ENCODE data around the gene TNS1.

Gene TNS1

GRCh38 chr2:218033208-218033589 lies 30.4 kb upstream of the TNS1 start:
- Histone ChIP-seq H3K9me3 (ENCODE audit: severe bottlenecking) (no peaks in the 10 kb centered on the region), H3K27ac (ENCODE audit: poor library complexity, severe bottlenecking) (no peak overlapping the region)
- no peak for DNase-seq (ENCODE audit: low spot score)

GRCh38 chr2:218032336-218033171 lies 29.8 kb upstream of the TNS1 start:
- Histone ChIP-seq H3K27me3 (ENCODE audit: insufficient read depth, poor library complexity, severe bottlenecking) (no peaks in the 10 kb centered on the region), H3K36me3 (ENCODE audit: low read depth) (no peaks in the 10 kb centered on the region), H3K9me3 (ENCODE audit: severe bottlenecking) (no peaks in the 10 kb centered on the region), H3K27ac (ENCODE audit: poor library complexity, severe bottlenecking) (no peak overlapping the region), H3K4me1 (ENCODE audit: insufficient read depth, poor library complexity, severe bottlenecking) (peaks cover 18% of the 10 kb centered on the region), H3K4me3 (ENCODE audit: severe bottlenecking) (no peak overlapping the region)
- ATAC-seq (ENCODE audit: low read depth) (peak; percentile 35), DNase-seq (ENCODE audit: low spot score) (no peak)
- TF ChIP-seq CTCF (IDR thresholded peaks at IDR 0.05; ENCODE audit: poor library complexity, severe bottlenecking) = no peak

More at GRCh38 chr2:218033208-218033589, 30.4 kb upstream of the TNS1 start:
- H3K27me3 ChIP-seq (ENCODE audit: insufficient read depth, poor library complexity, severe bottlenecking) = no peaks in the 10 kb centered on the region
- H3K36me3 ChIP-seq (ENCODE audit: low read depth) = no peaks in the 10 kb centered on the region
- ATAC-seq (ENCODE audit: low read depth) = 0 out of 3 replicates have a peak, but pooled peaks have one; percentile 20
- TF ChIP-seq CTCF (IDR thresholded peaks at IDR 0.05; ENCODE audit: poor library complexity, severe bottlenecking) = no peak
- peaks cover 18% of the 10 kb centered on the region for H3K4me1 ChIP-seq (ENCODE audit: insufficient read depth, poor library complexity, severe bottlenecking)
- no peak overlapping the region for H3K4me3 ChIP-seq (ENCODE audit: severe bottlenecking)

GRCh38 chr2:218031771-218032257 lies 29.0 kb upstream of the TNS1 start:
- DNase-seq (ENCODE audit: low spot score) (no peak), ATAC-seq (ENCODE audit: low read depth) (peak; percentile 50)
- Histone ChIP-seq H3K36me3 (ENCODE audit: low read depth) (no peaks in the 10 kb centered on the region), H3K4me1 (ENCODE audit: insufficient read depth, poor library complexity, severe bottlenecking) (peaks cover 18% of the 10 kb centered on the region), H3K4me3 (ENCODE audit: severe bottlenecking) (no peak overlapping the region), H3K9me3 (ENCODE audit: severe bottlenecking) (no peaks in the 10 kb centered on the region), H3K27ac (ENCODE audit: poor library complexity, severe bottlenecking) (no peak overlapping the region), H3K27me3 (ENCODE audit: insufficient read depth, poor library complexity, severe bottlenecking) (no peaks in the 10 kb centered on the region)
- TF ChIP-seq CTCF (IDR thresholded peaks at IDR 0.05; ENCODE audit: poor library complexity, severe bottlenecking) = no peak

- no peak for DNase-seq (ENCODE audit: low spot score)
- ATAC-seq (ENCODE audit: low read depth) = no peak
- no peak for TF ChIP-seq CTCF (IDR thresholded peaks at IDR 0.05; ENCODE audit: poor library complexity, severe bottlenecking)
- H3K27me3 ChIP-seq (ENCODE audit: insufficient read depth, poor library complexity, severe bottlenecking) = no peaks in the 10 kb centered on the region
- H3K27ac ChIP-seq (ENCODE audit: poor library complexity, severe bottlenecking) = no peak overlapping the region
- H3K9me3 ChIP-seq (ENCODE audit: severe bottlenecking) = no peaks in the 10 kb centered on the region
- no peaks in the 10 kb centered on the region for H3K36me3 ChIP-seq (ENCODE audit: low read depth)
- no peak overlapping the region for H3K4me3 ChIP-seq (ENCODE audit: severe bottlenecking)
- peaks cover 18% of the 10 kb centered on the region for H3K4me1 ChIP-seq (ENCODE audit: insufficient read depth, poor library complexity, severe bottlenecking)
These were observed 28.5 kb upstream of the TNS1 start for GRCh38 chr2:218031261-218031660.

Measured in RWPE2 (cell line).